ENCODE data around the gene KRIT1.

Gene KRIT1

DNA sequence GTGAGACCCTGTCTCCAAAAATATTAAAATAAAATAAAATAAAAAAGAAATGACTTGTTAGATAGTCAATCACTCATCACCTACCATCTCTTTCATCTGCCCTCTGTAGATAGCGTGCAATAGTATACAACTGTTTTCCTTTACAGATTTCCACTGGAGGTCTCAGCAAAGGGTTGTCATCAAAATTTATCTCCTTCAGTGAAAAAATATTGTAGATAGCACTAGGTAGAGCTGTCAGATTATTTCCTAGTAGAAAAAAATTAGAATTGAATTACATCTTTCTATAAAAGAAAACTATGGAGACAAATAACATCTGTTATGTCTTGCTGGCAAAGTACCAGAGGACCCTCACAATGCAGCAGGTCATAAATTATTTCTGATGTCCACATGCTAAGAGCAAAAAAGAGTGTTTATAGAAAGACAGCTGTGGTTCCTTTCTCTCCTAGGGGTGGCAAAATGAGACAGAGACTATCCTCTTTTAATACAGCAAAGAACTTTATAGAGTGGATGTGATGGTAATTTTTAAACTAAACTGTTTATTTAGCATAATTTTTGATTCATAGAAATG is 95.2 kb downstream of the KRIT1 start:
- no peak for DNase-seq

GRCh38 chr7:92149736-92150239 is 95.9 kb downstream of the KRIT1 start:
- DNase-seq = no peak

Data from activated CD4-positive, alpha-beta T cell treated with anti-CD3 and anti-CD28 coated beads, Interleukin-2, amount 50 U/mL, for 48 hours (primary cell).